ACC112 (cell line): ENCODE data around the gene HELQ.

Experiments
- H2AFZ ChIP-seq: fragments of 200-600 bp; sonication (generic); one replicate; pipeline ENCODE4 v1.6.0; 2017; ENCODE audit warnings: antibody characterized with exemption, low read length; ENCODE audit not compliant: unreplicated experiment
- H3K27ac ChIP-seq: fragments of 200-600 bp; sonication (generic); 2 replicates; pipeline ENCODE4 v1.5.1; 2014; ENCODE audit warnings: low read depth, mild to moderate bottlenecking, antibody characterized with exemption, low read length, moderate library complexity
- H3K27me3 ChIP-seq: fragments of 200-600 bp; sonication (generic); 2 replicates; pipeline ENCODE4 v1.6.1; 2014; ENCODE audit warnings: mild to moderate bottlenecking, antibody characterized with exemption, low read length, moderate library complexity, mixed read lengths; ENCODE audit not compliant: insufficient read depth
- H3K36me3 ChIP-seq: fragments of 200-600 bp; sonication (generic); 2 replicates; pipeline ENCODE4 v1.6.1; 2016; ENCODE audit warnings: mild to moderate bottlenecking, antibody characterized with exemption, low read length, moderate library complexity, mixed read lengths; ENCODE audit not compliant: insufficient read depth
- H3K4me1 ChIP-seq: fragments of 200-600 bp; sonication (generic); one replicate; pipeline ENCODE4 v1.6.1; 2016; ENCODE audit warnings: low read length, mixed read lengths; ENCODE audit not compliant: insufficient read depth, unreplicated experiment, control insufficient read depth
- H3K4me3 ChIP-seq: fragments of 200-600 bp; sonication (generic); 2 replicates; pipeline ENCODE4 v1.5.1; 2014; ENCODE audit warnings: mild to moderate bottlenecking, low read depth, low read length
- H3K79me2 ChIP-seq: fragments of 200-600 bp; sonication (generic); one replicate; pipeline ENCODE4 v1.6.0; 2016; ENCODE audit warnings: low read length; ENCODE audit not compliant: control insufficient read depth, unreplicated experiment, insufficient read depth

HELQ gene

DNA sequence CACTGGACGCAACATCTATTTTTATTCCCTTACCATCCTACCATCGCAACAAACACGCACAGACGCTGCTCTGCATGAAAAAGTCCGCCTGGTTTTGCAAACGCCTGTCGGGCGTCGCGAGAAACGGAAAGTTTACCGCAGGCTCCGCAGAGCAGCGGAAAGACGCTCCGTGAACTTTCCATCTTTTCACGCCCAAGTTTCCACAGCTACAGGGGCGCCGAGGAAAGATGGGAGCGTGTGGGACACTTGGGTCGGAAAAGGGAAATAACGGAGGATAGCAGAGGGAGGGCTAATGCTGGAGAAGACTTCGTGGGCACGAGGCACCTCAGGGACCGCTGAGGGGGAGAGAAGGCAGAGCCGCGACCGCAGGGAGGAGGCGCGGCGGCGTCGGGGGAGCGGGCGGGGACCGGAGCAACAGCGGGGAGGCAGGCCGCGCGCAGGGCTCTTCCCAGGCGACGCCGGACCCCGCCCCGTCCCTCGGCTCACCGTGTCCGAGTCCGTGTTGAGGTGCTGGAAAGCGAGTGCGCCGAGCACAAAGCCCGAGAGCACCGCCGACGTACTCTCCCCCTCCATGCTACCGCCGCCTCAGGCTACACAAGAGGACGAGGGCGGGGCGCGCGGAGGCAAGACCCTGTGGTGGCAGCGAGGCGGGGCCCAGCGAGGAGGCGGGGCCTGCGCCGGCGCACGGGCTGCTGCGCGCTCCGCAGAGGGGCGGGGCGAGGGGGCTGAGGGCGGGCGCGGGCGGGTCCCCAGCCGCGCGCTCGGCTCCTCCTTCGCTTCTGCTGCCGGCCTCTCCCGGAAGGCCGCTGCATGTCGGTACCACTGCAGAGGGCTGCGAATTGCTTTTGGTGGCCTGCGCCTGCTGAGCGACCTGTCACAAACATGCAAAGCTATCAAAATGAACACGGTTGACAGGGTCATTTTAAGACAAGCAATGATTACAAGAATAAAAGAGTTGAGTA is 29.2 kb upstream of the HELQ start, which contains the start of gene ABRAXAS1:
TSS of gene ABRAXAS1 (minus strand) at position 601 of the 962 bp plus-strand sequence. CDS start at position 573, 28 bp downstream.
- peaks cover 8% of the 10 kb centered on the region for H3K4me1 ChIP-seq
- no peaks in the 10 kb centered on the region for H3K36me3 ChIP-seq
- no peaks in the 10 kb centered on the region for H3K27me3 ChIP-seq
- peaks cover 2% of the 10 kb centered on the region for H3K79me2 ChIP-seq
- H3K4me3 ChIP-seq: peak within 1 kb of the TSS; percentile 88
- H3K27ac ChIP-seq: peak within 1 kb of the TSS; percentile 48
- H2AFZ ChIP-seq: peak within 1 kb of the TSS; percentile 97

DNA sequence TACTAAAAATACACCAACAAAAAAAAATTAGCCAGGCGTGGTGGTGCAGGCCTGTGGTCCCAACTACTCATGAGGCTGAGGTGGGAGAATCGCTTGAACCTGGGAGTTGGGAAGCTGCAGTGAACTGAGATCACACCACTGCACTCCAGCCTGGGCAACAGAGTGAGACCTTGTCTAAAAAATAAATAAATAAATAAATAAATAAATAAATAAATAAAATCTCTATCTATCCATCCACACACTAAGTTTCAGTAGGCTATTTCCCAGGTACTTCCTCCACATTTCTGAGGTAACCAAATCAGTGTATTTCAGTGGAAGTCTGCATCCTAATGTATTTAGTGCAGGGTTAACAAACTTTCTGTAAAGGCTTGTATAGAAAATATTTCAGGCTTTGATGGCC is 18.3 kb upstream of the HELQ start:
- Histone ChIP-seq H3K36me3 (peaks cover 9% of the 10 kb centered on the region), H3K4me3 (no peak overlapping the region), H3K27me3 (no peaks in the 10 kb centered on the region), H3K4me1 (no peaks in the 10 kb centered on the region), H3K79me2 (no peaks in the 10 kb centered on the region), H3K27ac (no peak overlapping the region), H2AFZ (no peak overlapping the region)

DNA sequence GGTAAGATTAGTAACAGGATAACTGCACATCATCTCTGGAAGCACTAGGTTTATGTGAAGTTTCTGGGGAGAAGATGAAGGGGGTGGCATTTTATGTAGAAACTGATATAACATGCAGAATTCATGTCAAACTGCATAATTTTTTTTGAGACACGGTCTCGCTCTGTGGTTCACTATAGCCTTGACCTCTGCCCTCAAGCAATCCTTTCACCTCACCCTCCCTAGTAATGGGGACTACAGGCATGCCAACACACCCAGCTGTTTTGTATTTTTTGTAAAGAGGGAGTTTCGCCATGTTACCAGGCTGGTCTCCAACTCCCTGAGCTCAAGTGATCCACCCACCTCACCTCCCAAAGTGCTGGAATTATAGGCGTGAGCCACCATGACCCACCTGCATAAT is 17.8 kb upstream of the HELQ start:
- Histone ChIP-seq H3K4me3 (no peak overlapping the region), H3K27ac (no peak overlapping the region), H3K4me1 (no peaks in the 10 kb centered on the region)

DNA sequence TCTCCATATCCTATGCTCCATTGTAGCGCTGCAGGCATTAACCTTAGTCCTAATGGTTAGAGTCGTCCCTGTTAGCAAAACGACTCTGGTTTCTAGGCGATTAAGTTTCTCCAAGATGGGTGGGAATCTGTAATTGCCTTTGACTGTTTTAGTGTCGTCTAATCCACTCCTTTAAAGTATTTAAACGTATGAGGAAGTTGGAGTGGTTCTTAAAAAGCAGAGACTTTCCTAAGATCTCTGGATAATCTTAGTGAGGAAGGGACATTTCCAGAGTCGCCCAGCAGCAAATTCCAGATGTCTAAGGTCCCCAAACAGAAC is 520 bp upstream of the HELQ start:
- Histone ChIP-seq H3K79me2 (peaks cover 58% of the 10 kb centered on the region), H3K36me3 (peaks cover 35% of the 10 kb centered on the region), H3K27ac (peak overlapping the region; percentile 37; the same call in 1 of the 2 replicates)

More for the DNA sequence above, 17.8 kb upstream of the HELQ start:
- no peaks in the 10 kb centered on the region for H3K79me2 ChIP-seq
- H3K27me3 ChIP-seq: no peaks in the 10 kb centered on the region
- H2AFZ ChIP-seq: no peak overlapping the region
- peaks cover 9% of the 10 kb centered on the region for H3K36me3 ChIP-seq

DNA sequence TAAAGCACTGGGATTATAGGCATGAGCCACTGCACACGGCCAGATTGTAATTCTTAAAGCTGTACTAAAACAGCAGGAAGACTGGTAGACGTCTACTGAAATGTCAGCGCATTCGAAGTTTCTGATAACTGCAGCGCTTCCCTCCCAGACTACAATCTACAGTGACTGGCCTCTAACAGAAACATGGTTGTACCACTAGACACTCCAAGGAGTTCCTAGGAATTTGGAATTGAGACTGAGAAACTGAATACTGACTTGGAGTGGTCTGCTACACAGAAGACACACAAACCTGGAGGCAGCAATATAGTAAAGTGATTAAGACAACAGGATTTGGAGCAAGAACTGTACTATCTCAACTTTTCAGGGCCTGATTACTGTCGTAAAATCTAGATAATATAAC is 937 bp downstream of the HELQ start:
- Histone ChIP-seq H3K79me2 (peaks cover 58% of the 10 kb centered on the region), H3K4me1 (peaks cover 23% of the 10 kb centered on the region), H2AFZ (peak overlapping the region; percentile 85), H3K4me3 (peak overlapping the region; percentile 85), H3K27ac (peak overlapping the region; percentile 93), H3K27me3 (no peaks in the 10 kb centered on the region), H3K36me3 (peaks cover 27% of the 10 kb centered on the region)

More for the DNA sequence above, 520 bp upstream of the HELQ start:
- Histone ChIP-seq H3K27me3 (no peaks in the 10 kb centered on the region), H3K4me3 (peak overlapping the region; percentile 85), H2AFZ (peak overlapping the region; percentile 40), H3K4me1 (peaks cover 23% of the 10 kb centered on the region)

DNA sequence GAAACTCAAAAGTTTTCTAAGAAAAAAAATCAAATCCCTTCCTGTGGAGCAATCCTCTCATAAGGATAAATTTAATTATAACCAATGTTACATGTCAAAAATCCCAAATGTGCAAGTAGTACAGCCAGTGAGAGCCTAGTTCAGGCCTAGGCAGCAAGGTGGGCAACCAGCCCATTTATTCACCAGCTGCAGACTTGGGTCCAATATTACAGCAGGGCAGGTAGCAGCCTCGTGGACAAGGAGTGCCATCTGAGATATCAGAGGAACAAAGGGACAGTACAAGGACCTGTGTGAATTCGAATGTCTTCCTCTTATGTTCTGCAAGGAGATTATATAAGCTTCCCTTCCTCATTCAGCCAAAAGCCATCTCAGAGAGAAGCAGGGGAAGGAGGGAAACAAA is 6.6 kb downstream of the HELQ start:
- Histone ChIP-seq H3K27me3 (no peaks in the 10 kb centered on the region), H3K79me2 (peaks cover 14% of the 10 kb centered on the region), H3K4me3 (no peak overlapping the region), H2AFZ (no peak overlapping the region), H3K36me3 (peaks cover 15% of the 10 kb centered on the region), H3K4me1 (peaks cover 10% of the 10 kb centered on the region), H3K27ac (no peak overlapping the region)

DNA sequence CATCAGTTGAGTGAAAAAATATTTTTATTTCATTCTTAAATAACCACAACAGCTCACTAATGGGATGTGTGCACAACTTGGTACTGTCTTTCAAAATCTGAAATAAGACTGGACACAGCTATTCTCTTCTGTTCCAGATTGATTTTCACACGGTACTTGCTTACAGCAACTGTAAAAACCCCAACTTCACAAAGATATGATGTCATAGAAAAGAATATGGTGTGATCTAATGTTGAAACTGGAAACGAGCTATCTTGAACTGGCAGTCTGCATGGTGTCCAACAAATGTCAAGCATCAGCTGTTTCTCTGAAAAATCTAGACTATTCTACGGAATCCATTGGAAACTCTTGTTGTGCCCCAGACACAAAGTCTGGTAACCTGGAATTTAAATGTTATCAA is 14.7 kb downstream of the HELQ start:
- Histone ChIP-seq H3K4me1 (no peaks in the 10 kb centered on the region), H3K27me3 (no peaks in the 10 kb centered on the region), H3K36me3 (0 out of 2 replicates have a peak, but pooled peaks cover 3% of the 10 kb centered on the region), H2AFZ (no peak overlapping the region), H3K4me3 (no peak overlapping the region), H3K27ac (no peak overlapping the region), H3K79me2 (no peaks in the 10 kb centered on the region)

DNA sequence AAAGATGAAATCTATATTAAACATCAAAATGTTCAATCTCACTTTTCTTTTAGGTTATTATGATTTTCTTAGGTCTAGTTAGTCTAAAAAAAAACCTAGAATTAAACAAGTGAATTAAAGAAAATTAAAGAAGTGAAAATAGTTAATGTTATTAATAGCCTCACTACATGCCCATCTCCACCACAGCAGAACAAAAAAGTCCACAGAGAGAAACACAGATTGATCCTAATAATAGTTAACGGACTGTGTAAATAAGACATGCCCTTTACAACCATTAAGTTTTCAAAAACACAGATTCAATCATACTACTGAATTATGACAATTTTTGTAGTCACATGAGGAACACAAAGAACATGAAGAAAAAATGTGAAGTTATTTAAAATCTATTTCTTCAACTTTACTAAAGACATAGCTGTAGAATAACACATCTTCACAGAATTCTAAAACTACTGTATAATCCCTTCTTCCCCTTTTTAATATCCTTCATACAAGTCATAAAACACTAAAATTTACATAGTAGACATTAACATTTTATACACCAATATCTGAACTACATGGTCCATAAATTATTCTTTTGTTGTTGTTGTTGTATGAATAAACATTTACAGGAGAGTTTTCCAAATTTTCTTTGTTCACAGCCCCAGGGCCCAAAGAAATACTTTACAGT is 15.3 kb downstream of the HELQ start:
- Histone ChIP-seq H3K36me3 (0 out of 2 replicates have a peak, but pooled peaks cover 3% of the 10 kb centered on the region), H2AFZ (no peak overlapping the region), H3K4me3 (no peak overlapping the region), H3K27ac (no peak overlapping the region), H3K79me2 (no peaks in the 10 kb centered on the region), H3K27me3 (no peaks in the 10 kb centered on the region), H3K4me1 (no peaks in the 10 kb centered on the region)

DNA sequence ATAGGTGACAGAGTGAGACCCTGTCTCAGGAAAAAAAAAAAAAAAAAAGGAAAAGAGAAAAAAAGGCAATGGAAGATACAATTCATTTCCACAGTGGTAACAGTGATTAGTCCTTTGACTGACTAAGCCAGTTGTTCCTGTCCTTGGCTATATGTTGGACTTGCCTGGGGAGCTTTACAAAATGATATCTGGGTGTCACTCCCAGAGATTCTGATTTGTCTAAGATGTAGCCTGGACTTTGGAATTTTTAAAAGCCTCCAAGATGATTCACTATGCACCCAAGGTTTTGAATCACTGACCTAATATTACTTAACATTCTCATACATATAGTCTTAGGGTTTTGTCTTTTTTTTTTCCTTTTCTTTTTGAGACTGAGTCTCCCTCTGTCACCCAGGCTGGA is 16.9 kb downstream of the HELQ start:
- H3K4me3 ChIP-seq: no peak overlapping the region
- no peaks in the 10 kb centered on the region for H3K79me2 ChIP-seq
- 0 out of 2 replicates have a peak, but pooled peaks cover 3% of the 10 kb centered on the region for H3K36me3 ChIP-seq
- H3K27ac ChIP-seq: no peak overlapping the region
- no peaks in the 10 kb centered on the region for H3K4me1 ChIP-seq
- H2AFZ ChIP-seq: no peak overlapping the region
- no peaks in the 10 kb centered on the region for H3K27me3 ChIP-seq

DNA sequence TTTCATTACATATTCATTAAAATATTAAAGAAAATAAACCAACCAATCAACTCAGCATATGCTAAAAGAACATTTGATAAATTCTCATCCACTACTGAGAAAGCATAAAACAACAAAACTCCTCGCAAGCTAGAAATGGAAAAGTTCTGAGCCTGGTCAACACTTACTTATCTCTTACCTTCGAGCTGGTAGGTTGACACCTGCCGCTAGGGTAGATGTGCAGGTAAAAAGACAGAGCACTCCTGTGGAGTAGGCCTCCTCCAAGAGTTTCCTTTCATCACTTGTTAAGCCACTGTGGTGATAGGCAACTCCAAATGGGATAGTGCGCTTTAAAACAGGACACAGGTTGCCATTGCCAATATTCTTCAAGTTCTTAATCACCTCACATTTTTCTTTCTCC is 18.9 kb downstream of the HELQ start:
- H3K27ac ChIP-seq: no peak overlapping the region

More for the DNA sequence above, 18.9 kb downstream of the HELQ start:
- Histone ChIP-seq H3K36me3 (peaks cover 3% of the 10 kb centered on the region; the same call in 1 of the 2 replicates), H3K4me3 (no peak overlapping the region), H3K79me2 (no peaks in the 10 kb centered on the region), H3K4me1 (no peaks in the 10 kb centered on the region), H3K27me3 (no peaks in the 10 kb centered on the region), H2AFZ (no peak overlapping the region)
